Esophagus squamous epithelium (tissue), 5 donors: ENCODE measurements around the gene SLC22A7. TPM values are rescaled to one million over a fixed set of nuclear protein-coding genes. Genes with fewer than 3 reads are reported as not detected.

Experiments used
- DNase-seq: peaks from one replicate; lab custom pipeline; 2025; lab: John Stamatoyannopoulos, UW
- H3K27ac ChIP-seq, 4 donors: fragments of 200-600 bp; sonication (generic); one replicate each; pipeline ENCODE4 v1.5.1; 2016 to 2019; ENCODE audit warnings: mild to moderate bottlenecking in 1 of 4
- H3K27me3 ChIP-seq, 4 donors: fragments of 200-600 bp; sonication (generic); 1 replicate in 3 of 4; 2 replicates in 1 of 4; pipeline versions ENCODE4 v1.5.1 to v1.6.0; 2017 to 2021; ENCODE audit warnings: antibody characterized with exemption in 1 of 4
- H3K36me3 ChIP-seq, 3 donors: fragments of 200-600 bp; sonication (generic); one replicate each; pipeline ENCODE4 v1.5.1; 2016 to 2019
- H3K4me1 ChIP-seq, 3 donors: fragments of 200-600 bp; sonication (generic); one replicate each; pipeline ENCODE4 v1.5.1; 2017 to 2019
- H3K4me3 ChIP-seq, 4 donors: fragments of 200-600 bp; sonication (generic); 1 replicate in 3 of 4; 2 replicates in 1 of 4; pipeline ENCODE4 v1.5.1; 2016 to 2019; ENCODE audit warnings: mild to moderate bottlenecking in 2 of 4, moderate library complexity in 1 of 4
- H3K9me3 ChIP-seq, 3 donors: fragments of 200-600 bp; sonication (generic); one replicate each; pipeline ENCODE4 v1.5.1; 2016 to 2019
- POLR2A ChIP-seq, 4 donors: fragments of 450-650 bp; IDR thresholded peaks; one replicate each; pipeline ENCODE4 v1.6.1; 2017; ENCODE audit warnings: antibody characterized with exemption in 4 of 4, mild to moderate bottlenecking in 4 of 4, moderate library complexity in 3 of 4
- WGBS, 2 donors: methylation state at CpG; one replicate each; pipeline ENCODE4 v1.1.5; 2018; 5-methylcytosine and 5-hydroxymethylcytosine counted together
- intact Hi-C: fragments of 100-400 bp; cut with DNase I; formaldehyde crosslinking; loops from one replicate; pipeline ENCODE4 v1.15.0; 2022
- total RNA-seq, 4 donors: library from RNA; depleted of rRNA; stranded (reverse); fragments of >200 nt; gene quantifications; one replicate each; pipeline ENCODE4 v1.1.0, GENCODE V29; 2016
- TF ChIP-seq, protein P1 (sequence below), 6 experiments: fragments of 450-650 bp in 4 of 6; fragments of 200-600 bp in 2 of 6; sonication (generic) in 2 of 6; IDR thresholded peaks; one replicate each; pipeline ENCODE4 v1.5.1; 2016 to 2019; ENCODE audit warnings: antibody characterized with exemption in 6 of 6, mild to moderate bottlenecking in 4 of 6, moderate library complexity in 4 of 6
- donor health status: DM: yes; HTN: yes; CAD: no.

The SLC22A7 gene
- total RNA-seq, 4 donors from 2014 or later: not detected

GRCh38 chr6:43268782-43269272 lies 29.2 kb upstream of the SLC22A7 start:
- Histone ChIP-seq H3K9me3 (no peaks in the 10 kb centered on the region), H3K36me3 (no peaks in the 10 kb centered on the region), H3K4me1 (peaks cover 0 to 25% (median 14%) of the 10 kb centered on the region in 3 donors), H3K27me3 (peaks cover 0 to 43% (median 0%) of the 10 kb centered on the region in 4 donors), H3K27ac (peak overlapping the region in 3 of 4 donors; percentile 48 to 81 (median 63)), H3K4me3 (peak overlapping the region in 2 of 4 donors; percentile 33 to 61)
- intact Hi-C loops: loop anchor here (10.0 kb wide), 1 partner anchor 236 kb away; no protein-coding TSS in a partner anchor
- WGBS, 2 donors: 57 to 66% methylated on average over 5 to 6 of the region's 10 CpGs
- DNase-seq: no peak
- TF ChIP-seq, protein P1, sequence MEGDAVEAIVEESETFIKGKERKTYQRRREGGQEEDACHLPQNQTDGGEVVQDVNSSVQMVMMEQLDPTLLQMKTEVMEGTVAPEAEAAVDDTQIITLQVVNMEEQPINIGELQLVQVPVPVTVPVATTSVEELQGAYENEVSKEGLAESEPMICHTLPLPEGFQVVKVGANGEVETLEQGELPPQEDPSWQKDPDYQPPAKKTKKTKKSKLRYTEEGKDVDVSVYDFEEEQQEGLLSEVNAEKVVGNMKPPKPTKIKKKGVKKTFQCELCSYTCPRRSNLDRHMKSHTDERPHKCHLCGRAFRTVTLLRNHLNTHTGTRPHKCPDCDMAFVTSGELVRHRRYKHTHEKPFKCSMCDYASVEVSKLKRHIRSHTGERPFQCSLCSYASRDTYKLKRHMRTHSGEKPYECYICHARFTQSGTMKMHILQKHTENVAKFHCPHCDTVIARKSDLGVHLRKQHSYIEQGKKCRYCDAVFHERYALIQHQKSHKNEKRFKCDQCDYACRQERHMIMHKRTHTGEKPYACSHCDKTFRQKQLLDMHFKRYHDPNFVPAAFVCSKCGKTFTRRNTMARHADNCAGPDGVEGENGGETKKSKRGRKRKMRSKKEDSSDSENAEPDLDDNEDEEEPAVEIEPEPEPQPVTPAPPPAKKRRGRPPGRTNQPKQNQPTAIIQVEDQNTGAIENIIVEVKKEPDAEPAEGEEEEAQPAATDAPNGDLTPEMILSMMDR (IDR thresholded peaks at IDR 0.05): no peak
- TF ChIP-seq POLR2A (IDR thresholded peaks at IDR 0.05): no peak

- peaks cover 0 to 50% (median 0%) of the 10 kb centered on the region in 4 donors for H3K27me3 ChIP-seq
- peaks cover 0 to 25% (median 14%) of the 10 kb centered on the region in 3 donors for H3K4me1 ChIP-seq
- WGBS, 2 donors: 4 to 49% methylated on average over 2 to 34 of the region's 44 CpGs
- peak overlapping the region; percentile 1 to 61 (median 30) for H3K4me3 ChIP-seq
- peak overlapping the region in 3 of 4 donors; percentile 48 to 81 (median 63) for H3K27ac ChIP-seq
- intact Hi-C loops: loop anchor here (10.0 kb wide), 1 partner anchor 235 kb away; no protein-coding TSS in a partner anchor
- H3K9me3 ChIP-seq: no peaks in the 10 kb centered on the region
- TF ChIP-seq, protein P1 (IDR thresholded peaks at IDR 0.05): no peak
- H3K36me3 ChIP-seq: no peaks in the 10 kb centered on the region
- no peak for DNase-seq
These were observed 28.6 kb upstream of the SLC22A7 start for GRCh38 chr6:43269273-43270007.

GRCh38 chr6:43271103-43271815 lies 26.8 kb upstream of the SLC22A7 start:
- no peak for DNase-seq
- Histone ChIP-seq H3K27ac (no peak overlapping the region), H3K4me3 (no peak overlapping the region), H3K27me3 (peaks cover 0 to 68% (median 4%) of the 10 kb centered on the region in 4 donors), H3K4me1 (peaks cover 13 to 44% (median 20%) of the 10 kb centered on the region in 3 donors), H3K9me3 (no peaks in the 10 kb centered on the region), H3K36me3 (no peaks in the 10 kb centered on the region)
- intact Hi-C loops: no loop called here
- TF ChIP-seq, protein P1 (IDR thresholded peaks at IDR 0.05): no peak
- WGBS, 2 donors: 73 to 90% methylated on average over 6 to 8 of the region's 8 CpGs

GRCh38 chr6:43271944-43272343 lies 26.1 kb upstream of the SLC22A7 start:
- intact Hi-C loops: no loop called here
- Histone ChIP-seq H3K27ac (no peak overlapping the region), H3K36me3 (no peaks in the 10 kb centered on the region), H3K9me3 (no peaks in the 10 kb centered on the region), H3K4me3 (no peak overlapping the region), H3K27me3 (peaks cover 0 to 75% (median 4%) of the 10 kb centered on the region in 4 donors), H3K4me1 (peaks cover 13 to 47% (median 20%) of the 10 kb centered on the region in 3 donors)
- no peak for DNase-seq
- TF ChIP-seq, protein P1 (IDR thresholded peaks at IDR 0.05): no peak
- no peak for TF ChIP-seq POLR2A (IDR thresholded peaks at IDR 0.05)
